Esophagus (tissue), 2 donors: Measurements from ENCODE around the gene MAML2. TPM values are rescaled to one million over a fixed set of nuclear protein-coding genes. Genes with fewer than 3 reads are reported as not detected.

ENCODE experiments used
- H3K27ac ChIP-seq, 2 donors: one replicate each; pipeline ENCODE4 v1.5.1; 2013; ENCODE audit warnings: low read depth in 2 of 2, mild to moderate bottlenecking in 2 of 2, inconsistent platforms in 1 of 2, low read length in 1 of 2, moderate library complexity in 1 of 2
- H3K27me3 ChIP-seq, 2 donors: one replicate each; pipeline ENCODE4 v1.6.1; 2013; ENCODE audit warnings: low read length in 2 of 2, control low read depth in 1 of 2, mild to moderate bottlenecking in 1 of 2; ENCODE audit not compliant: insufficient read depth in 2 of 2, control insufficient read depth in 1 of 2
- H3K36me3 ChIP-seq, 2 donors: one replicate each; pipeline ENCODE4 v1.6.1; 2013; ENCODE audit warnings: low read length in 1 of 2; ENCODE audit not compliant: control insufficient read depth in 2 of 2, insufficient read depth in 2 of 2
- H3K4me1 ChIP-seq, 2 donors: one replicate each; pipeline ENCODE4 v1.6.1; 2013; ENCODE audit warnings: low read length in 1 of 2; ENCODE audit not compliant: control insufficient read depth in 2 of 2, insufficient read depth in 2 of 2
- H3K4me3 ChIP-seq, 2 donors: one replicate each; pipeline ENCODE4 v1.5.1; 2013; ENCODE audit warnings: low read length in 2 of 2, mild to moderate bottlenecking in 2 of 2, low read depth in 1 of 2, moderate library complexity in 1 of 2
- H3K9me3 ChIP-seq, 2 donors: one replicate each; pipeline ENCODE4 v1.6.1; 2013; ENCODE audit warnings: mild to moderate bottlenecking in 2 of 2, low read depth in 1 of 2, low read length in 1 of 2, moderate library complexity in 1 of 2; ENCODE audit not compliant: control insufficient read depth in 2 of 2, insufficient read depth in 1 of 2
- WGBS, 2 donors: extraction: QIAGEN DNeasy Blood & Tissue Kit; methylation state at CpG; one replicate each; pipeline ENCODE4 v1.1.7; 2013; 5-methylcytosine and 5-hydroxymethylcytosine counted together
- polyA plus RNA-seq, 2 donors: library from polyadenylated mRNA; stranded (reverse); fragments of 200-250 nt; gene quantifications; one replicate each; pipeline ENCODE4 v1.2.3, GENCODE V29; 2013
- donor health status: healthy with polysubstance abuse.
- donor health status: Bipolar disorder and iron deficiency.

Gene MAML2
- polyA plus RNA-seq, 2 donors, result 1.9 to 2.0 TPM

GRCh38 chr11:95944623-95945022, 398.4 kb downstream of the MAML2 start:
- Histone ChIP-seq H3K4me1 (no peaks in the 10 kb centered on the region), H3K4me3 (no peak overlapping the region), H3K27me3 (no peaks in the 10 kb centered on the region), H3K27ac (no peak overlapping the region), H3K9me3 (peaks cover 6% of the 10 kb centered on the region in 2 donors), H3K36me3 (no peaks in the 10 kb centered on the region)
- 81 to 91% methylated on average over 4 of the region's 4 CpGs for WGBS, 2 donors

- peaks cover 6% of the 10 kb centered on the region in 2 donors for H3K9me3 ChIP-seq
- peaks cover 0 to 2% of the 10 kb centered on the region in 2 donors for H3K27me3 ChIP-seq
- H3K36me3 ChIP-seq, result no peaks in the 10 kb centered on the region
- H3K4me3 ChIP-seq, result no peak overlapping the region
- WGBS, 2 donors, result 71% methylated on average over 1 of the region's 1 CpG
- H3K4me1 ChIP-seq, result no peaks in the 10 kb centered on the region
- no peak overlapping the region for H3K27ac ChIP-seq
Measured at GRCh38 chr11:95943546-95943945, 399.4 kb downstream of the MAML2 start.

DNA sequence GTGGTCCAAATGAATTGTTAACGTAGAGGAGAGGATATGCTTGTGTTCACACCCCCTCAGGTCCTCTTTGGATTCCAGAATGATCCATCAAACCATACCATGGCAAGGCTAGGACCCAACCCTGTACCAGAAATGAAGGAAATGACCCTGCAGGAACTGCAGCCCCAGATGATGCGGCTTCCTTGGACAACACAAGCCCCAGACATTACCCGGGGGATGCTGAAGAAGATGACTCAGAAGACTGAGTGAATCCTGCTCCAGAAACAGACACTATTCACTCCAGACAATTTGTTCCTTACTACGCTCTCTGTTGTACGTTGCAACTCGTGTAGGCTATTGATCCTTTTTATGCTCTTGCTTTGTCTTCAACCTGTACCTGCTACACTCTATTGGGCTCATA, 403.9 kb downstream of the MAML2 start:
- Histone ChIP-seq H3K27me3 (peaks cover 0 to 2% of the 10 kb centered on the region in 2 donors), H3K27ac (no peak overlapping the region), H3K4me1 (no peaks in the 10 kb centered on the region), H3K4me3 (no peak overlapping the region), H3K9me3 (no peaks in the 10 kb centered on the region), H3K36me3 (no peaks in the 10 kb centered on the region)
- WGBS, 2 donors, result 89 to 91% methylated on average over 6 of the region's 6 CpGs

GRCh38 chr11:95937358-95937757, 405.6 kb downstream of the MAML2 start:
- no peaks in the 10 kb centered on the region for H3K36me3 ChIP-seq
- H3K27ac ChIP-seq, result no peak overlapping the region
- H3K9me3 ChIP-seq, result no peaks in the 10 kb centered on the region
- no peak overlapping the region for H3K4me3 ChIP-seq
- peaks cover 0 to 2% of the 10 kb centered on the region in 2 donors for H3K27me3 ChIP-seq
- no peaks in the 10 kb centered on the region for H3K4me1 ChIP-seq

GRCh38 chr11:95933594-95933993, 409.4 kb downstream of the MAML2 start:
- Histone ChIP-seq H3K9me3 (peaks cover 0 to 3% of the 10 kb centered on the region in 2 donors), H3K4me1 (no peaks in the 10 kb centered on the region), H3K27me3 (no peaks in the 10 kb centered on the region), H3K27ac (no peak overlapping the region), H3K4me3 (no peak overlapping the region), H3K36me3 (no peaks in the 10 kb centered on the region)
- WGBS, 2 donors, result 89 to 92% methylated on average over 5 of the region's 5 CpGs

DNA sequence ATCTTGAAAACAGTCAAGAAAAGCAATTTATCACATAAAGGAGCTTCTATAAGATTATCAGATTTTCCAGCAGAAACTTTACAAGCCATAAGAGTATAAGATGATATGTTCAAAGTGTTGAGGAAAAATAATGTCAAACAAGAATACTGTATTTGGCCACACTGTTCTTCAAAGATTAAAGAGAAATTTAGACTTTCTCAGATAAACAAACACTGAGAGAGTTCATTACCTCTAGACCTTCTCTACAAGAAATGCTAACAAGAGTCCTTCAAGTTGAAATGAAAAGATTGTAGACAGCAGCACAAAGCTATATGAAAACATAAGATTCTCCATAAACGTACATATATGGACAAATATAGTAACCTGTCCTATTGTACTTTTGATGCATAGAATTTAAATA, 411.1 kb downstream of the MAML2 start:
- Histone ChIP-seq H3K27me3 (no peaks in the 10 kb centered on the region), H3K4me3 (no peak overlapping the region), H3K27ac (no peak overlapping the region), H3K9me3 (peaks cover 0 to 3% of the 10 kb centered on the region in 2 donors), H3K4me1 (no peaks in the 10 kb centered on the region), H3K36me3 (no peaks in the 10 kb centered on the region)
- 74 to 84% methylated on average over 1 of the region's 1 CpG for WGBS, 2 donors

GRCh38 chr11:95930948-95931347, 412.0 kb downstream of the MAML2 start:
- Histone ChIP-seq H3K4me3 (no peak overlapping the region), H3K27ac (no peak overlapping the region), H3K27me3 (no peaks in the 10 kb centered on the region), H3K9me3 (peaks cover 0 to 3% of the 10 kb centered on the region in 2 donors), H3K4me1 (no peaks in the 10 kb centered on the region), H3K36me3 (no peaks in the 10 kb centered on the region)
- 70 to 74% methylated on average over 1 of the region's 1 CpG for WGBS, 2 donors

DNA sequence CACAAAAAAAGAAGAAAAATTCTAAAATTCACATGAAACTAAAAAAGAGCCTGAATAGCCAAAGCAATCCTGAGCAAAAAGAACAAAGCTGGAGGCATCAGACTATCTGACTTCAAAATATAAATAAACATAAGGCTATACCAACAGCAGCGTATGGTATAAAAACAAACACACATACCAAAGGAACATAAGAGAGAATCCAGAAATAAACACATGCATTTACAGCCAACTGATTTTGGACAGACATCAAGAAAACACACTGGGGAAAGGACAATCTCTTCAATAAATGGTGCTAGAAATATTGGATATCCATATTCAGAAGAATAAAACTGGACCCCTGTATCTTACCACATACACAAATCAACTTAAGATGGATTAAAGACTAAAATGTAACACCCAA, 416.3 kb downstream of the MAML2 start:
- peaks cover 0 to 3% of the 10 kb centered on the region in 2 donors for H3K9me3 ChIP-seq
- 75 to 83% methylated on average over 1 of the region's 1 CpG for WGBS, 2 donors
- no peaks in the 10 kb centered on the region for H3K36me3 ChIP-seq
- H3K27ac ChIP-seq, result no peak overlapping the region
- no peaks in the 10 kb centered on the region for H3K27me3 ChIP-seq
- no peak overlapping the region for H3K4me3 ChIP-seq
- H3K4me1 ChIP-seq, result no peaks in the 10 kb centered on the region

Other genes starting within 250 kb of the MAML2 start
- 10 to 100 TPM in 1 of 2 donors, 1 to 10 TPM in 1; 6.8 to 10.4 TPM for gene CCDC82, start 46.7 kb upstream of the MAML2 start, polyA plus RNA-seq
- gene JRKL, start 46.8 kb upstream of the MAML2 start, polyA plus RNA-seq, result 1 to 10 TPM; 3.3 to 3.5 TPM